ENCODE data around the gene SMCO3. TPM values are rescaled to one million over a fixed set of nuclear protein-coding genes. Genes with fewer than 3 reads are reported as not detected.

SMCO3 gene
- not detected in 2 replicates for total RNA-seq
- total RNA-seq (2013): not detected
- polyA plus RNA-seq: not detected in 2 replicates
- polyA minus RNA-seq: not detected in 2 replicates

DNA sequence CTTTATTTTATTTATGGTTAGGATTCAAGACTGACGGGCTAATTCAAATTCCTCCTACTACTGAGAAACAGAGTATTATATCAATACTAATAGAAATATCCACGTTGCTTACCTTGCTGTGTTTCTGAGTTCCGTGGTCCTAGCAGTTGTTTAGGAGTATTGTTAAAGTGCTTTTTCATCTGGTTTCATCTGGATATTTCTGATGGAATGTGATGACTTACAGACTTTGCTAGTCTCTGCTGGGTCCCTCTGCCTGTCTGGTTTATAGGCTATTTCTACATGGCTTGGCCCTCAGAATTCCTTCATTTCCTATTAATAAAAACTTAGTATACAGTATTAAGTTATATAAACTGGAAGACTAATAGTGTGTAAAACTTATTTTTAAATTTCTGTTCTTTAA, at the start of gene SMCO3:
Gene SMCO3, minus strand, starts transcription at position 169 of the 400 bp plus-strand sequence. CDS start 7,502 bp downstream, outside the sequence.
- Histone ChIP-seq H3K4me3 (ENCODE audit: control extremely low read depth in 1 of 5, extremely low read depth in 1 of 5, insufficient read depth in 1 of 5, low read depth in 2 of 5, low read length in 4 of 5) (no peak within 1 kb of the TSS), H3K27me3 (replicated peaks in 1 of 4; ENCODE audit: control extremely low read depth in 1 of 4, control insufficient read depth in 3 of 4, insufficient read depth in 4 of 4, low read length in 3 of 4) (no peaks in the 10 kb centered on the region), H2AFZ (ENCODE audit: insufficient read depth, low read depth, low read length, poor library complexity, severe bottlenecking) (no peak within 1 kb of the TSS), H3K4me1 (ENCODE audit: control insufficient read depth in 2 of 2, insufficient read depth in 2 of 2, low read length in 2 of 2) (peaks cover 9 to 16% of the 10 kb centered on the region in 2 donors), H3K9ac (ENCODE audit: low read length) (no peak within 1 kb of the TSS), H3K36me3 (replicated peaks in 1 of 2; ENCODE audit: control extremely low read depth in 1 of 2, control insufficient read depth in 1 of 2, extremely low read depth in 1 of 2, insufficient read depth in 2 of 2, low read length in 1 of 2) (no peaks in the 10 kb centered on the region), H3K4me2 (replicated peaks; ENCODE audit: low read depth, low read length, poor library complexity, severe bottlenecking) (no peak within 1 kb of the TSS), H3K9me3 (ENCODE audit: control extremely low read depth in 1 of 3, control insufficient read depth in 2 of 3, insufficient read depth in 1 of 3, low read length in 2 of 3) (no peaks in the 10 kb centered on the region), H3K79me2 (ENCODE audit: control insufficient read depth, insufficient read depth, low read length) (no peaks in the 10 kb centered on the region), H4K20me1 (ENCODE audit: control insufficient read depth, insufficient read depth, low read length, poor library complexity, severe bottlenecking) (no peaks in the 10 kb centered on the region), H3K27ac (ENCODE audit: low read length in 2 of 2) (no peak within 1 kb of the TSS)
- TF ChIP-seq CTCF (IDR thresholded peaks at IDR 0.05): no peak
- TF ChIP-seq EZH2 (IDR thresholded peaks at IDR 0.05; ENCODE audit: borderline replicate concordance, insufficient read depth, low read depth, low read length, poor library complexity, severe bottlenecking): no peak
- CTCF ChIA-PET: interaction anchor here (1.2 kb wide), 1 partner anchor 181 kb away, joined by 5 read pairs; no protein-coding TSS in a partner anchor
- no peak within 1 kb of the TSS for H3K27ac Mint-ChIP-seq
- WGBS (ENCODE audit: insufficient coverage): 100% methylated on average over 1 of the region's 3 CpGs
- POLR2A ChIA-PET: no interaction called here
- intact Hi-C loops (cut with micrococcal nuclease): no loop called here
- no peak within 1 kb of the TSS for H3K4me3 Mint-ChIP-seq
- H3K27me3 Mint-ChIP-seq: peaks cover 9% of the 10 kb centered on the region
- DNase-seq (no peak), ATAC-seq (ENCODE audit: low read depth) (no peak)
- peaks cover 13% of the 10 kb centered on the region for H3K4me1 Mint-ChIP-seq
- no peaks in the 10 kb centered on the region for H3K9me3 Mint-ChIP-seq (ENCODE audit: insufficient read depth)

DNA sequence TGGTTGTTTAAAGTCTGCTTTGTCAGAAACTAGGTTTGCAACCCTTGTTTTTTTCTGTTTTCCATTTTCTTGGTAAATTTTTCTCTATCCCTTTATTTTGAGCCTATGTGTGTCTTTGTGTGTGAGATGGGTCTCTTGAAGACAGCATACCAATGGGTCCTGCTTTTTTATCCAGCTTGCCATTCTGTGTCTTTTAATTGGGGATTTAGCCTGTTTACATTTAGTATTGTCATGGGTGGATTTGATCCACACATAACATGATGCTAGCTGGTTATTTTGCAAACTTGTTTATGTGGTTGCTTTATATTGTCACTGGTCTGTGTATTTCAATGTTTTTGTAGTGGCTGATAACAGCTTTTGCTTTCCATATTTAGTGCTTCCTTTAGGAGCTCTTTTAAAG, 46.5 kb upstream of the SMCO3 start:
- Histone ChIP-seq H3K36me3 (replicated peaks in 1 of 2; ENCODE audit: control extremely low read depth in 1 of 2, control insufficient read depth in 1 of 2, extremely low read depth in 1 of 2, insufficient read depth in 2 of 2, low read length in 1 of 2) (no peaks in the 10 kb centered on the region), H3K4me1 (ENCODE audit: control insufficient read depth in 2 of 2, insufficient read depth in 2 of 2, low read length in 2 of 2) (peaks cover 8 to 15% of the 10 kb centered on the region in 2 donors), H3K4me3 (ENCODE audit: control extremely low read depth in 1 of 5, extremely low read depth in 1 of 5, insufficient read depth in 1 of 5, low read depth in 2 of 5, low read length in 4 of 5) (no peak overlapping the region), H3K4me2 (replicated peaks; ENCODE audit: low read depth, low read length, poor library complexity, severe bottlenecking) (no peak overlapping the region), H3K79me2 (ENCODE audit: control insufficient read depth, insufficient read depth, low read length) (no peaks in the 10 kb centered on the region), H3K27ac (ENCODE audit: low read length in 2 of 2) (no peak overlapping the region), H3K27me3 (replicated peaks in 1 of 4; ENCODE audit: control extremely low read depth in 1 of 4, control insufficient read depth in 3 of 4, insufficient read depth in 4 of 4, low read length in 3 of 4) (no peaks in the 10 kb centered on the region), H3K9me3 (ENCODE audit: control extremely low read depth in 1 of 3, control insufficient read depth in 2 of 3, insufficient read depth in 1 of 3, low read length in 2 of 3) (peaks cover 2 to 15% (median 6%) of the 10 kb centered on the region in 3 donors), H3K9ac (ENCODE audit: low read length) (no peak overlapping the region), H2AFZ (ENCODE audit: insufficient read depth, low read depth, low read length, poor library complexity, severe bottlenecking) (no peak overlapping the region), H4K20me1 (ENCODE audit: control insufficient read depth, insufficient read depth, low read length, poor library complexity, severe bottlenecking) (no peaks in the 10 kb centered on the region)
- ATAC-seq (ENCODE audit: low read depth): no peak
- Mint-ChIP-seq H3K4me1 (peaks cover 24% of the 10 kb centered on the region), H3K27me3 (no peaks in the 10 kb centered on the region), H3K27ac (no peak overlapping the region), H3K4me3 (no peak overlapping the region), H3K9me3 (ENCODE audit: insufficient read depth) (peaks cover 7% of the 10 kb centered on the region)
- no peak for DNase-seq
- POLR2A ChIA-PET: no interaction called here
- CTCF ChIA-PET: no interaction called here
- intact Hi-C loops (cut with micrococcal nuclease): loop anchor here (1.0 kb wide), 1 partner anchor 18 kb away; no protein-coding TSS in a partner anchor
- no peak for TF ChIP-seq CTCF (IDR thresholded peaks at IDR 0.05)
- no peak for TF ChIP-seq EZH2 (IDR thresholded peaks at IDR 0.05; ENCODE audit: borderline replicate concordance, insufficient read depth, low read depth, low read length, poor library complexity, severe bottlenecking)
